ENCODE data around the gene ZC3H10.
A peak's percentile ranks its signal among the peaks of the same experiment; 100 is the strongest.

The ZC3H10 gene

GRCh38 chr12:56128670-56129205, 10.7 kb downstream of the ZC3H10 start:
- H3K27me3 ChIP-seq (replicated peaks; ENCODE audit: insufficient read depth, low read length) = no peaks in the 10 kb centered on the region
- H2AFZ ChIP-seq (ENCODE audit: low read length) = peak overlapping the region; percentile 72
- H3K9ac ChIP-seq (ENCODE audit: low read length) = peak overlapping the region; percentile 83
- H4K20me1 ChIP-seq (ENCODE audit: insufficient read depth, low read length) = no peaks in the 10 kb centered on the region
- DNase-seq = no peak
- no peaks in the 10 kb centered on the region for H3K9me3 ChIP-seq (replicated peaks; ENCODE audit: insufficient read depth, low read length)
- peak overlapping the region; percentile 54; the same call in 1 of the 2 replicates for H3K27ac ChIP-seq (ENCODE audit: low read length)
- H3K4me2 ChIP-seq (ENCODE audit: low read depth, low read length) = peak overlapping the region; percentile 94
- no peaks in the 10 kb centered on the region for H3K9me2 ChIP-seq (replicated peaks; ENCODE audit: insufficient read depth, low read length)
- H3K4me3 ChIP-seq (ENCODE audit: low read length) = peak overlapping the region; percentile 93
- H3K79me2 ChIP-seq (ENCODE audit: low read length) = peaks cover 32% of the 10 kb centered on the region
- H3K4me1 ChIP-seq (ENCODE audit: low read length) = peaks cover 13% of the 10 kb centered on the region
- peaks cover 23% of the 10 kb centered on the region for H3F3A ChIP-seq (ENCODE audit: insufficient read depth, low read length)
- no peak for TF ChIP-seq EZH2phosphoT487 (IDR thresholded peaks at IDR 0.05; ENCODE audit: low read length)
- TF ChIP-seq, protein P1, sequence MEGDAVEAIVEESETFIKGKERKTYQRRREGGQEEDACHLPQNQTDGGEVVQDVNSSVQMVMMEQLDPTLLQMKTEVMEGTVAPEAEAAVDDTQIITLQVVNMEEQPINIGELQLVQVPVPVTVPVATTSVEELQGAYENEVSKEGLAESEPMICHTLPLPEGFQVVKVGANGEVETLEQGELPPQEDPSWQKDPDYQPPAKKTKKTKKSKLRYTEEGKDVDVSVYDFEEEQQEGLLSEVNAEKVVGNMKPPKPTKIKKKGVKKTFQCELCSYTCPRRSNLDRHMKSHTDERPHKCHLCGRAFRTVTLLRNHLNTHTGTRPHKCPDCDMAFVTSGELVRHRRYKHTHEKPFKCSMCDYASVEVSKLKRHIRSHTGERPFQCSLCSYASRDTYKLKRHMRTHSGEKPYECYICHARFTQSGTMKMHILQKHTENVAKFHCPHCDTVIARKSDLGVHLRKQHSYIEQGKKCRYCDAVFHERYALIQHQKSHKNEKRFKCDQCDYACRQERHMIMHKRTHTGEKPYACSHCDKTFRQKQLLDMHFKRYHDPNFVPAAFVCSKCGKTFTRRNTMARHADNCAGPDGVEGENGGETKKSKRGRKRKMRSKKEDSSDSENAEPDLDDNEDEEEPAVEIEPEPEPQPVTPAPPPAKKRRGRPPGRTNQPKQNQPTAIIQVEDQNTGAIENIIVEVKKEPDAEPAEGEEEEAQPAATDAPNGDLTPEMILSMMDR (IDR thresholded peaks at IDR 0.05; ENCODE audit: low read length) = no peak
- TF ChIP-seq EZH2 (optimal IDR thresholded peaks at IDR 0.05; ENCODE audit: low read depth, low read length) = no peak
- H3K36me3 ChIP-seq (replicated peaks; ENCODE audit: insufficient read depth, low read length) = 0 out of 2 replicates have a peak, but pooled peaks cover 11% of the 10 kb centered on the region

DNA sequence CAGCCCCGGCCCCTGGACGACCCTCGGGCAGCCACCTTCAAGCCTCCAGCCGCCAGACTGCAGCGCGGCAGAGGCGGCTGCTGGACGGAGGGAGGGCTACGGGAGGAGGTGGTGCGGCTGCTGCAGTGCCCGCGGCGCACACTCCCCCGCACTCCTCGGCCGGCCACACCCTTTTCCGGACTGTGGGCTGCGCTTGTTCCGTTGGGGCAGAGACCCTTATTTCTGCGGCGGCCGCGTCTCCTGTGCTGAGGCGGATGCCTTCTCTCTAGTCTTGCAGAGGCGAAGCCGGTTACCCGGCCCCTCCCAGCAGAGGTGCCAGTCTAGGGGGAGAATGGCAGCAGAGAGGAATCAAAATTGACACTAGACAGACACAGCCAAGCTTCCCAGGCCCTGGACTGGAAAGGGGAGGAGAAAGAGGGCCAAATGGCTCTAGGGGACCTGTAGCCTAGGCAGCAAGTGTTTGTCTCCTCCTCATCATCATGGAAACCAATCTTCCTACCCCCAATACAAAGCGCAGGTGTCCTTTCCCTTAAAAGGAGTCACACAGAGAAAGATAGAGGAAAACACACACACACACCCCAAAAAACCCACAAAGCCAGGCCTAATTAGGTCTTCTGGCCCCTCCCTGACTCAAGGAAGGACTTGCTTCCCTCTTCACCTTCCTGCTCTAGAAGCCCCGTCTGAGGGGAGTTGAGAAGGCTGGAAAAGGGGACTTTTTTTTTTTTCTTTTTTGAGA, 11.3 kb downstream of the ZC3H10 start:
- peaks cover 23% of the 10 kb centered on the region for H3F3A ChIP-seq (ENCODE audit: insufficient read depth, low read length)
- H3K9me3 ChIP-seq (replicated peaks; ENCODE audit: insufficient read depth, low read length) = no peaks in the 10 kb centered on the region
- H3K36me3 ChIP-seq (replicated peaks; ENCODE audit: insufficient read depth, low read length) = 0 out of 2 replicates have a peak, but pooled peaks cover 11% of the 10 kb centered on the region
- peak overlapping the region; percentile 83; the same call in 1 of the 2 replicates for H3K9ac ChIP-seq (ENCODE audit: low read length)
- H3K9me2 ChIP-seq (replicated peaks; ENCODE audit: insufficient read depth, low read length) = no peaks in the 10 kb centered on the region
- H3K4me3 ChIP-seq (ENCODE audit: low read length) = peak overlapping the region; percentile 93
- no peaks in the 10 kb centered on the region for H3K27me3 ChIP-seq (replicated peaks; ENCODE audit: insufficient read depth, low read length)
- H2AFZ ChIP-seq (ENCODE audit: low read length) = peak overlapping the region; percentile 72
- H3K4me2 ChIP-seq (ENCODE audit: low read depth, low read length) = peak overlapping the region; percentile 94
- peaks cover 32% of the 10 kb centered on the region for H3K79me2 ChIP-seq (ENCODE audit: low read length)
- H4K20me1 ChIP-seq (ENCODE audit: insufficient read depth, low read length) = no peaks in the 10 kb centered on the region
- H3K4me1 ChIP-seq (ENCODE audit: low read length) = peaks cover 13% of the 10 kb centered on the region
- TF ChIP-seq EZH2phosphoT487 (IDR thresholded peaks at IDR 0.05; ENCODE audit: low read length) = no peak
- TF ChIP-seq EZH2 (optimal IDR thresholded peaks at IDR 0.05; ENCODE audit: low read depth, low read length) = no peak
- TF ChIP-seq, protein P1 (IDR thresholded peaks at IDR 0.05; ENCODE audit: low read length) = no peak
- peak; percentile 59 for DNase-seq
- H3K27ac ChIP-seq (ENCODE audit: low read length) = peak overlapping the region; percentile 28; the same call in 1 of the 2 replicates

GRCh38 chr12:56129942-56130495, 12.0 kb downstream of the ZC3H10 start:
- Histone ChIP-seq H3K4me3 (ENCODE audit: low read length) (no peak overlapping the region), H3K4me2 (ENCODE audit: low read depth, low read length) (peak overlapping the region; percentile 94; the same call in 1 of the 2 replicates), H3F3A (ENCODE audit: insufficient read depth, low read length) (peaks cover 23% of the 10 kb centered on the region), H4K20me1 (ENCODE audit: insufficient read depth, low read length) (no peaks in the 10 kb centered on the region), H2AFZ (ENCODE audit: low read length) (no peak overlapping the region), H3K9me2 (replicated peaks; ENCODE audit: insufficient read depth, low read length) (no peaks in the 10 kb centered on the region), H3K4me1 (ENCODE audit: low read length) (peaks cover 17% of the 10 kb centered on the region), H3K36me3 (replicated peaks; ENCODE audit: insufficient read depth, low read length) (0 out of 2 replicates have a peak, but pooled peaks cover 11% of the 10 kb centered on the region), H3K79me2 (ENCODE audit: low read length) (peaks cover 32% of the 10 kb centered on the region), H3K27ac (ENCODE audit: low read length) (no peak overlapping the region), H3K9me3 (replicated peaks; ENCODE audit: insufficient read depth, low read length) (no peaks in the 10 kb centered on the region), H3K9ac (ENCODE audit: low read length) (peak overlapping the region; percentile 83; the same call in 1 of the 2 replicates), H3K27me3 (replicated peaks; ENCODE audit: insufficient read depth, low read length) (no peaks in the 10 kb centered on the region)
- TF ChIP-seq EZH2phosphoT487 (IDR thresholded peaks at IDR 0.05; ENCODE audit: low read length) (no peak), EZH2 (optimal IDR thresholded peaks at IDR 0.05; ENCODE audit: low read depth, low read length) (no peak)
- TF ChIP-seq, protein P1 (IDR thresholded peaks at IDR 0.05; ENCODE audit: low read length) = no peak
- DNase-seq = no peak
